HepG2 (cell line): ENCODE measurements around the gene TMEM114. TPM values are rescaled to one million over a fixed set of nuclear protein-coding genes. Genes with fewer than 3 reads are reported as not detected.

Experiments
- ADNP ChIP-seq: sonication (generic); formaldehyde crosslinking; IDR thresholded peaks from 2 replicates; pipeline ENCODE4 v1.4.0; 2020; ENCODE audit warnings: missing genetic modification reagents
- ATAD3A ChIP-seq: sonication (generic); formaldehyde crosslinking; IDR thresholded peaks from 2 replicates; pipeline ENCODE4 v1.4.0; 2020; ENCODE audit warnings: missing genetic modification reagents
- BHLHE40 ChIP-seq: IDR thresholded peaks from 2 replicates; pipeline ENCODE4 v1.6.1; 2011; ENCODE audit warnings: low read length, improper control_type of control experiment
- FLYWCH1 ChIP-seq: sonication (generic); formaldehyde crosslinking; IDR thresholded peaks from 2 replicates; pipeline ENCODE4 v1.8.1; 2023; ENCODE audit warnings: mild to moderate bottlenecking, missing genetic modification reagents
- FUBP1 ChIP-seq: sonication (generic); formaldehyde crosslinking; IDR thresholded peaks from 2 replicates; pipeline ENCODE4 v1.5.1; 2020; ENCODE audit warnings: missing genetic modification reagents, mild to moderate bottlenecking, borderline replicate concordance
- GZF1 ChIP-seq: sonication (generic); formaldehyde crosslinking; IDR thresholded peaks from 2 replicates; pipeline ENCODE4 v1.5.1; 2020; ENCODE audit warnings: mild to moderate bottlenecking, missing genetic modification reagents
- HNF4G ChIP-seq, 2 experiments: sonication (generic) in 1 of 2; formaldehyde crosslinking in 1 of 2; IDR thresholded peaks; 2 replicates each; pipeline versions ENCODE4 v1.4.0 to v1.6.1; 2011 to 2020; ENCODE audit warnings: borderline replicate concordance in 2 of 2, low read depth in 2 of 2, mild to moderate bottlenecking in 2 of 2, low read length in 1 of 2, missing genetic modification reagents in 1 of 2, moderate library complexity in 1 of 2
- KDM2A ChIP-seq: sonication (generic); formaldehyde crosslinking; IDR thresholded peaks from 2 replicates; pipeline ENCODE4 v1.4.0; 2020; ENCODE audit warnings: low read depth, missing genetic modification reagents, borderline replicate concordance
- MZF1 ChIP-seq: sonication (generic); formaldehyde crosslinking; IDR thresholded peaks from 2 replicates; pipeline ENCODE4 v1.8.1; 2023; ENCODE audit warnings: mild to moderate bottlenecking, missing genetic modification reagents, borderline replicate concordance
- NFYB ChIP-seq: sonication (generic); formaldehyde crosslinking; IDR thresholded peaks from 2 replicates; pipeline ENCODE4 v1.4.0; 2020; ENCODE audit warnings: missing genetic modification reagents
- PRDM10 ChIP-seq: sonication (generic); formaldehyde crosslinking; IDR thresholded peaks from 2 replicates; pipeline ENCODE4 v1.4.0; 2020; ENCODE audit warnings: low read depth, missing genetic modification reagents
- SCMH1 ChIP-seq: sonication (generic); formaldehyde crosslinking; IDR thresholded peaks from 2 replicates; pipeline ENCODE4 v1.9.0; 2021; ENCODE audit warnings: missing genetic modification reagents, mild to moderate bottlenecking, borderline replicate concordance
- THAP9 ChIP-seq: sonication (generic); formaldehyde crosslinking; IDR thresholded peaks from 2 replicates; pipeline ENCODE4; 2020; ENCODE audit warnings: missing genetic modification reagents, mild to moderate bottlenecking, borderline replicate concordance
- TOPORS ChIP-seq: sonication (generic); formaldehyde crosslinking; IDR thresholded peaks from 2 replicates; pipeline ENCODE4 v1.8.0; 2023; ENCODE audit warnings: mild to moderate bottlenecking, missing genetic modification reagents
- ZBTB39 ChIP-seq: sonication (generic); formaldehyde crosslinking; IDR thresholded peaks from 2 replicates; pipeline ENCODE4 v1.5.0; 2020; ENCODE audit warnings: missing genetic modification reagents
- ZBTB8A ChIP-seq: sonication (generic); formaldehyde crosslinking; IDR thresholded peaks from 2 replicates; pipeline ENCODE4 v1.4.0; 2020; ENCODE audit warnings: mild to moderate bottlenecking, low read depth, missing genetic modification reagents, borderline replicate concordance
- ZNF263 ChIP-seq: sonication (generic); formaldehyde crosslinking; IDR thresholded peaks from 2 replicates; pipeline ENCODE4 v1.4.0; 2020; ENCODE audit warnings: missing genetic modification reagents
- ZNF563 ChIP-seq: sonication (generic); formaldehyde crosslinking; IDR thresholded peaks from 2 replicates; pipeline ENCODE4 v1.8.0; 2022; ENCODE audit warnings: mild to moderate bottlenecking, moderate library complexity, missing genetic modification reagents
- polyA plus RNA-seq, 8 experiments: library from polyadenylated mRNA; depleted of rRNA in 3 of 8; stranded (reverse) in 7 of 8; unstranded in 1 of 8; fragments of >200 nt; fragmentation: Illumina TruSeq in 4 of 8; extraction: Trizol in 4 of 8; gene quantifications; 2 replicates each; pipeline versions ENCODE4 v1.2.1 to v1.2.3, GENCODE V29; 2011 to 2016; ENCODE audit warnings: low read depth in 4 of 8, missing spikeins in 1 of 8, mixed read lengths in 1 of 8; ENCODE audit not compliant: insufficient read depth in 1 of 8
- total RNA-seq, 5 experiments: library from RNA; depleted of rRNA; stranded (reverse); fragments of >200 nt; fragmentation: Illumina TruSeq; extraction: Trizol; gene quantifications; 2 replicates each; pipeline ENCODE4 v1.2.3, GENCODE V29; 2016; ENCODE audit warnings: low read depth in 1 of 5

TMEM114 gene
- total and polyA plus RNA-seq, 2 of the 13 experiments (the other 11 are each of a cell fraction or from before 2014, with no cell fraction given) = not detected

GRCh38 chr16:8630255-8630953, 40.1 kb upstream of the TMEM114 start (continued):
- TF ChIP-seq MZF1 (CRISPR knock-in tag) (no peak), ZNF263 (CRISPR knock-in tag) (0 out of 2 replicates have a peak, but pooled peaks have one; percentile 11), PRDM10 (CRISPR knock-in tag) (no peak), THAP9 (CRISPR knock-in tag) (no peak), ADNP (CRISPR knock-in tag) (peak; percentile 78), BHLHE40 (no peak), ZBTB39 (CRISPR knock-in tag) (no peak), HNF4G (IDR thresholded peaks at IDR 0.05; ENCODE audit: borderline replicate concordance, low read depth, low read length) (peak; percentile 19; the same call in 1 of the 2 replicates), HNF4G (CRISPR knock-in tag; IDR thresholded peaks at IDR 0.05; ENCODE audit: borderline replicate concordance, low read depth) (no peak), NFYB (CRISPR knock-in tag) (no peak), ZBTB8A (CRISPR knock-in tag) (no peak), TOPORS (CRISPR knock-in tag) (no peak), FLYWCH1 (CRISPR knock-in tag) (no peak), ZNF563 (CRISPR knock-in tag) (no peak), FUBP1 (CRISPR knock-in tag) (no peak), KDM2A (CRISPR knock-in tag) (no peak), ATAD3A (CRISPR knock-in tag) (no peak), GZF1 (no peak), SCMH1 (no peak)
